ENCODE results near the gene IL18.

- TF ChIP-seq CTCF (IDR thresholded peaks at IDR 0.05) (no peak), ZFX (IDR thresholded peaks at IDR 0.05; ENCODE audit: borderline replicate concordance) (no peak)
Observed at GRCh38 chr11:112097734-112098528, 66.0 kb downstream of the IL18 start.
